ENCODE results near the gene WDFY4.

Gene WDFY4

DNA sequence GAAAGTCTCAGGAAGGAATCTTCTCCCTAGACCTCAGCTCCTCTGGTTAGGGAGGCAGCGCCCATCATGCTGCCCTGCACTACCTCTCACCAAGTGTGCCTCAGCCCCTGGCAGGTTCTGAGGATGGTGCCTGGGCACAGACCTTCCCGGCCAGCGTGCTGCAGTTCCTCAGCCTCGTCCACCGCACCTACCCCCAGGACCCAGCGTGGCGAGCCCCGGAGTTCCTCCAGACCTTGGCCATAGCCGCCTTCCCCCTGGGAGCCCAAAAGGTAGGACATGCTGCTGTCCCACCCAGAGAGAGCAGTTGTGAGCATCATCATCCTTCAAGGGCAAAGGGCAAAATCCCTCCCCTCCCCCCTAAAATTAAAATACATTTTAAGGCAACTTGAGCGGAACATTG is 132.5 kb downstream of the WDFY4 start:
- DNase-seq (ENCODE audit: low read depth in 2 of 2) = no peak

- DNase-seq (ENCODE audit: low read depth in 2 of 2) = no peak
Observed at GRCh38 chr10:48818081-48818480, 133.4 kb downstream of the WDFY4 start.

- DNase-seq (ENCODE audit: low read depth in 2 of 2) = no peak
Observed at GRCh38 chr10:48818861-48819520, 134.3 kb downstream of the WDFY4 start.

GRCh38 chr10:48819783-48820182 is 135.1 kb downstream of the WDFY4 start:
- no peak for DNase-seq (ENCODE audit: low read depth in 2 of 2)

GRCh38 chr10:48820231-48820630 is 135.6 kb downstream of the WDFY4 start:
- DNase-seq (ENCODE audit: low read depth in 2 of 2) = no peak

DNA sequence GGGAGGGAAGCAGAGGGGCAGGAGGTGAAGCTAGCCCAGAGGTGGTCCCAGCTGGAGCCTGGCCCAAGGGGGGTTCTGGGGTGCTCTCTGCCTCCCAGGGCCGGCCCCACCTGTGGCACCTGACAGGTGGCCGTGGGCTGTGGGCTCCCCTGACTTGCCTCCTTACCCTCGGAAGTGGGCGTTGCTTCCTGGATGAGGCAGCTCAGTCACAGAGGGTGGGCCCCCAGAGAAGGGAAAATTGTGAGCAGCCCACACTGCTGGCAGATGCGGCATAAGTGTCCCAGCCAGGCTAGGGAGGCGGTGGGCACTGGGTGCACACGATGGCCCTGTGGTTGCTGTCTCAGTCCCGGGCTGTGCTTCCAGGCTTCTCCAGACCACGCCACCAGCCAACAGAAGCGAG is 136.0 kb downstream of the WDFY4 start:
- no peak for DNase-seq (ENCODE audit: low read depth in 2 of 2)

- DNase-seq (ENCODE audit: low read depth in 2 of 2) = no peak
Observed at GRCh38 chr10:48821111-48821510, 136.4 kb downstream of the WDFY4 start.

GRCh38 chr10:48821692-48822091 is 137.0 kb downstream of the WDFY4 start:
- no peak for DNase-seq (ENCODE audit: low read depth in 2 of 2)

- no peak for DNase-seq (ENCODE audit: low read depth in 2 of 2)
Observed at GRCh38 chr10:48833674-48834073, 149.0 kb downstream of the WDFY4 start.

- DNase-seq (ENCODE audit: low read depth in 2 of 2) = no peak
Observed at GRCh38 chr10:48834189-48834965, 149.7 kb downstream of the WDFY4 start.

DNA sequence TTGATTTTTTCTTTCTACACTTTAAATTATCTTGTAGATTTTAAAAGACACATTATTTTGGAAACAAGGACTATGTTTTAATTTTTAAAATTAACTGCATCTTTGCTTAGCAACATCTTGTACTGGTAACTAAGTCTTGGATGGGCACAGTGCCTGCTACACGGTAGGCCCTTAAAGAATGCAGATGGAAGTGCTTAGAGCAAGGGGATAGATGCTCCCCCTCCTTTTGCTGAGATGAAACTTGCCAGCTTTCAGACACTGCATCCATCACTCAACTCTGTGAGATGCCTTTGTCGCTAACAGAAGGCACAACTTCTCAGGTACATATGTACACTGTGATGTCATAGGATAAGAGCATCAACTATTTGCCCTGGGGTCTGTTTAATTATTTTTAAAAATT is 151.1 kb downstream of the WDFY4 start:
- no peak for DNase-seq (ENCODE audit: low read depth in 2 of 2)

GRCh38 chr10:48836605-48837004 is 151.9 kb downstream of the WDFY4 start:
- DNase-seq (ENCODE audit: low read depth in 2 of 2) = no peak

- DNase-seq (ENCODE audit: low read depth in 2 of 2) = no peak
Observed at GRCh38 chr10:48838834-48839233, 154.2 kb downstream of the WDFY4 start.

- DNase-seq (ENCODE audit: low read depth in 2 of 2) = no peak
Observed at GRCh38 chr10:48839809-48840679, 155.4 kb downstream of the WDFY4 start.

DNA sequence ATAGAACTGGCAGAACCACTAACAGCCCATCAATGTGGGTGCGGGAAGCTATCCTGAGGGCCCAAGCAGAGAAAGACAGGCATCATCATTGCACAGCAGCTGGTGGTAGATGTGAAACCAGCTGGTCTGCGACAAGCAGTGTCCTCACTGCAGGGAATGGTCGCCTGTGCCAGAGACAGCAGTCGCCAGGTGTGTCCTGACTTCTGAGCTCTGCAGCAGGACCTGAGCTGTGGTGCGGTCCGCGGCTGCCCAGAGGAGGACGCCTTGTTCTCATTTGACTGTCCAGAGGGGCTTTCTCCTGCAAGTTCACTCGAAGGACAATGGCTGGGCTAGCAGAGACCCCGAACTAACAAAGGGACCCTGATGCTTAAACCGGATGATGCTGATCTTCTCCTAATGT is 157.6 kb downstream of the WDFY4 start:
- no peak for DNase-seq (ENCODE audit: low read depth in 2 of 2)

GRCh38 chr10:48843198-48843597 is 158.5 kb downstream of the WDFY4 start:
- no peak for DNase-seq (ENCODE audit: low read depth in 2 of 2)

- DNase-seq (ENCODE audit: low read depth in 2 of 2) = no peak
Observed at GRCh38 chr10:48844616-48845015, 159.9 kb downstream of the WDFY4 start.

- no peak for DNase-seq (ENCODE audit: low read depth in 2 of 2)
Observed at GRCh38 chr10:48845512-48845911, 160.8 kb downstream of the WDFY4 start.

DNA sequence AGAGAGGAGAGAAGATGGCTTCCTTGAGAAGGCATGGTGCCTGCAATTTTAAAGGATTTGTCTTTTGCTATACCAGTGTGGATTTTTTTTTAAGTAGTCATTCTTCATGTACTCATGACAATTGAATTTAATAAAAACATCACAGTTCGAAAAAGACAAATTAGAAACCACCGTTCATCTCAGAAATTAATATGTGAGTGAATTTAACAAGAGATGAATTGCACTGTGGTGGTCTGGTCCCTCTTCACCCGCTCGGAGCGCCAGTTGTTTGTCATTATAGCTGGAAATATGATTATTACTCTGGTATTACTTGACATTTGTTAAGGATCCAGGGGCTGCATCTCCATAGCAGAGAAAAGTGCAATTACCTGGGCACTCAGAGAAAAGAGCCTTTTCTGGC is 163.0 kb downstream of the WDFY4 start:
- no peak for DNase-seq (ENCODE audit: low read depth in 2 of 2)

DNA sequence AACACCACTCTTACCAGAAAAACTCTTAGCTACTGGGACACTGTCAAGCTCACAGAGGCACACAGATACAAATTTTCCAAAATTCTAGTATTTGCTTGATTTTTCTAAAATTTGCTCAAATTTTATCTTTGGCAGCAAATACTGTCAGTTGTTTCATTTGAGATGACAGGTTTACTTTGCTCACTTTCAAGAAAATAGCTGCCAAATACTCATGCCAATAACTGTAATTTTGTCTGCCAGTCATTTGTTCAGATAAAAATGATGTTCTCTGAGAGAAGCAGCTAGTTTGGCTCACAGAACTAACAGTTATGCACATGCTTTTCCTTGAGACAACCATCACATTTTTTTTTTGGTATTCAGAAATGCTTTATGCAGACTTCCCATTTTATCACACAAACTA is 172.2 kb downstream of the WDFY4 start:
- no peak for DNase-seq (ENCODE audit: low read depth in 2 of 2)

DNA sequence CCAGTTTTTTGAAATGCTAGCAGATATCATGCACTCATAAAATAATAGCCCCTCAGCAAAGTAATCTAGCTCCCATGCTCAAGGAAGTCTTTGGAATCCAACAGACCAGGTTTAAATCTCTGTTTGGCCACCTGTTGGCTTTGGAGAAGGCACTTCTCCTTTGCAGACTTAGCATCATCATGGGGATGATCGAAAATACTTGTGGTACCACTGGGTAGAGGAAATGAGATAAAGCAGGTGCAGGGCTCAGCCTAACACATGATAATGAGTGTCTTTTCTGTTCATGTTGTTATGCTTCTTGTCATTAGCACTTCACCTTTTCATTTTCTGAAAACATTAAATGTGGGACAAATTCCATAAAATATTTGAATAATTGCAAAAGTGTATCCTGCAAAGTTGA is 187.6 kb downstream of the WDFY4 start:
- no peak for DNase-seq (ENCODE audit: low read depth in 2 of 2)

DNA sequence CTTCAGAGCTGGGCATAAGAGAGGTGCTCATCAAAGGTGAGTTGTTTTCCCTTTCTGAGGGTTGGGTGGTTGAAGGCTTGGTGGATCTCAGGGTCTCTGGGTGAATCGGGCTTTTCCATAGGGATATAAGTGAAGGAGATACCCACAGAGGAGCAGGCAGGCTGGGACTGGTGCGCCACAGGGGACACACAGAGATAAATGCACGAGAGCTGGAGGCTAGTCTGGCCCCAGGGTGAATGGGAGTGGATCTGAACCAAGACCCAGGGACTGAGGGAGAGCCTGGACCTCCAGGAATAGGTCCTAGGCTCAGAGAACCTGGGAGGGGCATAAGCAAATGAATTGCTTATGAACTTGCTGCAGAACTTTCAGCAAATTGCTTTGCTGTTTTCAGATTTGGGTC is 193.4 kb downstream of the WDFY4 start:
- no peak for DNase-seq (ENCODE audit: low read depth in 2 of 2)

- DNase-seq (ENCODE audit: low read depth in 2 of 2) = no peak
Observed at GRCh38 chr10:48879451-48879850, 194.8 kb downstream of the WDFY4 start.

Data from stimulated activated CD8-positive, alpha-beta memory T cell treated with anti-CD3 and anti-CD28 coated beads, Interleukin-2, amount 100 ng/mL, for 1 hour (primary cell).